ENCODE data around the gene VDR.

The VDR gene

DNA sequence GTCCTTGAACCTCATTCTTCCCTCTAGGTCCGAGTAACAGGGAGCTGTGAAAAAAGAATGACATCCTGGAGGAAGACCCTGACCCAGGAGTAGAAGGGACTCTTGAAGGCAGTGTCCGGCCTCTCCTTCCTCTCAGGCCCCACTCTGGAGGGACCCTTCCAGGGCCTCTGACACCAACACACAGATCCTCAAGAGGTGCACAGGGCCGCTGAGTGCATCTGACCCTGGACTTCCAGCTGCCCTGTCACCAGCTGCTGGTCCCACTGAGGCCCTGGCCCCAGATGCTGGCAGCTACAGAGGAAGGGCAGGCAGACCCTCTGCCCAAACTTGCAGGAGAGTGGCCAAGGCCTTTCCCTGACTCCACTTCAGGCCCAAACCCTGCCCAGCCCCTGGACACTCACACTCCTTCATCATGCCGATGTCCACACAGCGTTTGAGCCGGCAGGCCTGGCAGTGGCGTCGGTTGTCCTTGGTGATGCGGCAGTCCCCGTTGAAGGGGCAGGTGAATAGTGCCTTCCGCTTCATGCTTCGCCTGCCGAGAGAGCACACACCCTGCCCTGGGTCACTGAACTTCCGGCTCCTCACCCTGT, 40.1 kb downstream of the VDR start:
- peak; percentile 58 for DNase-seq

DNA sequence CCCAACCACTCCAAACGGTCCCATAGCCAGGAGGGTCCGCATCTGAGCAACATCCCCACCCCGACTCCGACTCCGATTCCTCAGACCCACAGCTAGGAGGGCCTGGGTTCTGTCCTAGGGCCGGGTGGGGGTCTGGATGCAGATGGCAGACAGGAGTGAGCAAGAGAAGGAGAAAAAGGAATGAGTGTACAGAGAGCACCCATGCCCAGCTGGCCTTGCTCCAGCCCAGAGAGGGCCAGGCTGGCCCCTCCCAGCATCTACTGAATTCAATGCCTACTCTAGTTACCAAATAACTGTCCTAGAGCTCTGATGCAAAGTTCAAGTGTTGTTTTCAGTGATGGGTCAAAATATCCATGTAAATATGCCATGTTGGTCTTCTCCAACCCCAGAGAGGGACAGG, 40.8 kb downstream of the VDR start:
- peak; percentile 47 for DNase-seq

DNA sequence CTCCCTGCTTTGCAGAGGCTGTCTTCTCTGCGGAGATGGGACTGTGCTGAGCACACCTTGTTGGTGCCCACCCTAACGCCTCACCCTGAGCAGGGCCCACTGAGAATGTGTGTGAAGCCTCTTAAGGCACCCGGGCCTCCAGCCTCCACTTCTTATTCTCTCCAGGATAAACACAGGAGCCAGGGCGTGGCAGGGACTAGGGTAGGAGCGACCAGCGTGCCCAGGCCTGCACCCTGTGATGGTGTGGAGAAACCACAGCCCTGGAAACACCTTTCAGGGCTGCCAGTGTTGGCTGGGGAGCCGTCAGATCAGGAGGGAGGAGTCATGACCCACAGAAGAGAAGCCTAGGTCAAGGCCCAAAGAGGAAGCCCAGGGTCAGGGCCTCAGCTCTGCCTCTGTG, 41.3 kb downstream of the VDR start:
- DNase-seq = peak; percentile 56

- peak; percentile 62 for DNase-seq
These were observed 41.9 kb downstream of the VDR start for GRCh38 chr12:47862881-47863280.

DNA sequence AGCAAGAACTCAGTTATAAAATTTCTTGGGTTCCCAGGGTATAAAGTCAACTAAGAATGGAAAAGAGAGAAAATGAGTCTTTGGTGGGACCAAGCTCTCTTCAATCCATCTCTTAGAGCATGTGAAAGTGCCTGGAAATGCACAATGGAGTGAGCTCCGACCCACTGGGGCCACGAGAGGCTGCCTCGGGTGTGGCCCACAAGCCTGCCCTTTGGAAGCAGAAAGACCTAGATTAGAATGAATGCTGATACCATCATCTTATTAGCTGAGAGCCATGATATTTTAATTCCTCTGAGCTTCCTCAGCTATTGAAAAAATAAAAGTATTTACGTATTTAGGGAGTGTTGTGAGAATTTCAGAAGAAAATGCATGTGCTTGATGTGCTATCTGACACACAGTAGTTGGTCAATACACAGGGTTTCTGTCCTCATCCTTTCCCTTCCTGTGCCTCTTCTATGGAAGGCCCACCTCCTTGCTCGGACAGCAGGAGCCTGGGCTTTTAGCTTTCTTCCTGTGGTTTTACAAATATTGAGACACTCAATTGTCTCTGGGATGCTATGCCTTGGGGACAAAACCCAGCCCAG, 42.5 kb downstream of the VDR start:
- no peak for DNase-seq

GRCh38 chr12:47860873-47861272, 43.9 kb downstream of the VDR start:
- peak; percentile 19 for DNase-seq

- peak; percentile 66 for DNase-seq
These were observed 44.4 kb downstream of the VDR start for GRCh38 chr12:47860279-47860841.

DNA sequence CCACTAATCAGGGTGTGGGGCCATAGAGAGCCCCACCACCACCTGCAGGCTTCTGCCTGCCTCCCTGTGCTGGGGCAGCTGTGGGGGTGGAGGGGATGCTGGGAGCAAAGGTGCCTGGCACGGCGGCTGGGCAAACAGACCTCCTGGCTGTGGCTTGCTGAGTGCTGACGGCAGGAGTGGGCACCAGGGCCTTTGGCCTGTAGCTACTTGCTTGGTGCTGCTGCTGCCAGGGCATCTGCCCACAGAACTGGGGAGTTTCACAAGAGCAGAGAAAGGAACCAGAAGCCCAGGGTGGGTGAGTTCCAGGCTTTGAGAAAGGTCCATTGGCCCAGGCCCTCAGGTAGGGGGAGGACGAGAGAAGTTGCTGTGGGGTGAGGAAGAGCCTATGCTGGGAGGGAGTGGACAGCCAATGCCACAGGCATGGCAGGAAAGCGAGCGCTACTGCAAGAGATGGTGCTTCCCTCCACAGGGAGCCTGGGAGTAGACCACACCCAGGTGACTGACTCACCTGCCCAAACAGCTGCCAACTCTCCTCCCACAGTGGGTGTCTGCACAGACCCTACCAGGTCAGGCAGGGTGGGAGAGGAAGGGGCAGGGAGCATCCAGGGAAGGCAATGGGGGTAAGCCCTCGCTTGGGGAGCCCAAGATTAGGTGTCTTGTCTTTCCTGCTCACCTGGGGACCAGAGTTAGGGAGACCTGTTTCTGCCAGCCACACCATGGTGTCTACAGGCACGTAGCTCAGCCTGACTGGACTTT, 46.1 kb downstream of the VDR start:
- DNase-seq = peak; percentile 56

DNA sequence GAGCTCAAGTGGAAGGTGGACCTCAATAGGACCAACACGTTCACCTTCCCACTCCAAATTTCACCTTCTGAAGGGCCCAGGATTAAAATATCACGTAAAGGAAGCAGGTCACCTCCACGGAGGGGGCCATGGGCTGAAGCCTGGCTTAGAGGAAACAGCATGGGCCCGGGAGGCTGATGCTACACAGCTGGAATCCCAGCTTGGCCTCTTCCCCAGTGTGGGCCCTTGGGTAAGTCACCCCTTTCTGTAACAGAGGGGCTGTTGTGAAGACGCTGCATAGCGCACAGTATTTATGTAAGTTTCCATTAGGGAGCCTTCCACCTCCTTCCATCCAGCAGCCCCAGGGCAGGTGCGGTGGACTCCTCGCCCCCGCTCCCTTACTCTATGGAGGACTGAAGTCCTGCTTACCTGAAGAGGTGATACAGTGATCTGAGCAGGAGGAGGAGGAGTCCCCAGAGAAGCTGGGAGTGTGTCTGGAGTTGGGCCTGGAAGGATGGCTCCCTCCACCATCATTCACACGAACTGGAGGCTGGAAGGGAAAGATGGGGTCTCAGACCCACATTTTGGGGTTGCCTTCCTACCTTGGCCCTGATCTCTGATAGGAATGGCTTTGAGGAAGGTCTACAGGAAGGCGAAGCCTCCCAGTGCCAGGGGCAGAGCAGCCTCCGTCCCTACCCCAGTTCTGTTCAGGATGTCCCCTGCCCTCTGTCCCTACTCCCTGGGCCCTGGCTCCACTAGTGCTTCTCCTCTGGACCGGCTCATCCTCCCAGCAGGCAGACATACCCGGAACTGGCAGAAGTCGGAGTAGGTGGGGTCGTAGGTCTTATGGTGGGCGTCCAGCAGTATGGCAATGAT, 47.8 kb downstream of the VDR start:
- peak; percentile 41 for DNase-seq

- DNase-seq = no peak
These were observed 48.7 kb downstream of the VDR start for GRCh38 chr12:47856094-47856493.

DNA sequence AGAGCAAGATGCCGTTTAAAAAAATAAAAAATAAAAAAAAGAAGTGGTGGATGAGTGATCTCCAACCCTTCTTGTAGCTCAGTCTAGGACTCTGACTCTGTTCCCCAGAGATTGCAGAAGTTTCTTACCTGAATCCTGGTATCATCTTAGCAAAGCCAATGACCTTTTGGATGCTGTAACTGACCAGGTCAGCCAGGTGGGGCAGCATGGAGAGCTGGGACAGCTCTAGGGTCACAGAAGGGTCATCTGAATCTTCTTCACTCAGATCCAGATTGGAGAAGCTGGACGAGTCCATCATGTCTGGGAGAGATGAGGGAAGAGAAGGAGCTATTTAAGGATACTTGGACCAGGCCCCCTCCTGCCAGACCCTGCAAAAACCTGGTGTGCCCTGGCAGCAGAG, 49.3 kb downstream of the VDR start:
- DNase-seq = peak; percentile 36

- peak; percentile 33 for DNase-seq
These were observed 50.3 kb downstream of the VDR start for GRCh38 chr12:47854531-47854930.

DNA sequence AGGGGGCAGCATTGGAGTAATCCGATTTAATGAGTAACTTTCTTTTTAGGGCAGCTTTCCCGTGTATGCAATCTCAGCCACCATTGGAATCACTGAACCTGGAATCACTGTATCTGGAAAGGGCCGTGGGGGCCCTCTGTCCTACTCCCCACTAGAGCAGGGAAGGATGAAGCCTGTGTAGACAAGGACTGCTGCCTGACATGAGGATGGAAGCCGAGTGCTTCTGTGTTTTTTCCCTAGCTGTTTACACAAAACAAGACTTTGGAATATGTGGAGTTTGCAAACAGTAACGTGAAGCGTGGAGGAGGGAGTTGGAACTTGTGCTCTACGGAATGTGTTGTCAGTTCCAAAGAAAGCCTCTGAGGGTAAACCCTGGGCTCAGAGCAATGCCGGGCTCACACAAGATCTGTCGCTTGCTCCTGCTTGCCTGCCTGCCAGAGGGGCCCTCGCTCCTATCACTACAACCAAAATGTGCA, 52.7 kb downstream of the VDR start:
- DNase-seq = peak; percentile 41

DNA sequence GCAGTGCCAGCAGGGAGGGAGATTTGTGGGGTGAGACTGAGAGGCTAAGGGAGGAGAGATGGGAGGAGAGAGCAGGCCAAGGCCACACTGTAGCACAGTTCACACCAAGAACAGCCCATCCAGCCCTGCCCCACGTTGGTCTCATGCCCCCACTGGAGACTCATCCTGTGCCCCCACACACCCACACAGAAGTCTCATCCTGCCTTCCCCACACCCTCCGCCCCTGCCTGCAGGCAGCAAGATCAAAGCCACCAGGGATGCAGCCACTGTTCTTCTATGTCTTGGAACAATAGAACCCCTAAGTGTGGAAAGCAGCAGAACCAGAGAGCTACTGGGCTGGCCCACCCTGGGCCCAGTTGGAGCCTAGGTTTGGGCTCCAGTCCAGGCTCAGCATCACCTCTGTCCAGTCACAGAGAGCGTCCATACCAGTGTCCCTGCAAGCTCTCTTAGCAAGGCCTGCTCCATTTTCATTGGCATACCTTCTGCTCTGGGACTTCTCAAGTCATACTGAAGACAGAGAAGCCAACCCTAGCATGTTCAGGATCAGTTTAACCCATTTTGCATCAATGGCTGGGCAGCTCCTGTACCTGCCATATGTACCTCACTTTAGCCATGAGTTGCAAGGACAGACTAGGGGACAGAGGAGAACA, 53.4 kb downstream of the VDR start:
- DNase-seq = peak; percentile 44

DNA sequence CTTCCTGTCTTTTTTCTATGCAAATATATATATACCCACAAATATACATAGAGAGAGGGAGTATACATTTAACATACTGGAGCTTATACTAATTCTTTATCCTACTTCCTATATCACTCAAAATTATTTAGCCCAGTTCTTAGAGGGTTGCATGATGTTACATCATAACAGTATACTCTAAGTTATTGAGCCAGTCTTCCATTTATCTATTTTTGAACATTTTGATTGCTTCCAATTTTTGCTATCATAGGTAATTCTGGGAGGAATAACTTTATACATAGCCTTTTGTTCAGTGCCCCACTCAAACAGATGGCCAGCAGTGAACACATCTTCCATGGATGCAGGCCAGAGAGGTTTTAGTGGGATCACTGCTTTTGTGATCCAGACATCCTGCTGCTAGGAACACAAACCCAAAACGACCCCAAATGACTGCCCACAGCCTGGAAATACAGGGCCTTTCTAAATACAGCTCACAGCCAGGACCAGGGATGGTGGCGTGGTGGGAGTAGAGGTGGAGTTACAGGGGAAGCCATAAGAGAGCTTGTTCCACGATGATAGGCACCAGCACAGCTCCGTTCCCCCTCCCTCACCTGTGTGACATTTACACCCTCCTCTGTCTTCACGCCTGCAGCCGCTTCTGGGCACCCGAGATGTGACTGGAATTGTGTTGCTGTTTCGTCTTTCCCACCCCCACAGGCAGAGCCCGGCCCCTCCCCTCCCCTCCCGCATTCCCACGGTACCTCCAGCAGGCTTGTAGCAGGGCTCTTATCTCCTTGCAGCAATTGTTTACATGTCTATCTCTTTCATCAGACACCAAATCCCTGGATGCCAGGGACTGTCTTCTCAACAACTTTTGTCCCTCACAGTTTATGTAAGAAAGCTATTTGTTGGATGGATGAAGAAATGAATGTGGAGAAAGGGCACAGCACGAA, 54.4 kb downstream of the VDR start:
- peak; percentile 10 for DNase-seq

DNA sequence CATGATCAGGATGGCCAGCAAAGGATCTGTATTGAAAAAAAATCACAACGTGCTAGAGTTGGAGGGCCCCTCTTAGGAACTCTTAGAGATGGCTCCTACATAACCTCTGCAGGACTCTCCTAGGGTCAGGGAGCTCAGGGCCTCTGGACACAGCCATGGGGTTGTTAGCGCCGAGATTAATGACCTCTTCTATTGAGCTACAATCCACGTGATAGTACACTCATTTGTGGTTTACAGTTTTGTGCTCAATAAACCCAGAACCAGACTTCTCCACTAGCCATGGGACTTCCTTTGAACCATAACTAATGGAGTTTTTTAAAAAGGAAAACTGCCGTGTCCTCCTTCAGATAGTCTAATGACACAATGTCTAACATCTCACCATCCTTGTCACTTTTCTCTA, 55.5 kb downstream of the VDR start:
- DNase-seq = no peak

- no peak for DNase-seq
These were observed 55.9 kb downstream of the VDR start for GRCh38 chr12:47848853-47849252.

DNA sequence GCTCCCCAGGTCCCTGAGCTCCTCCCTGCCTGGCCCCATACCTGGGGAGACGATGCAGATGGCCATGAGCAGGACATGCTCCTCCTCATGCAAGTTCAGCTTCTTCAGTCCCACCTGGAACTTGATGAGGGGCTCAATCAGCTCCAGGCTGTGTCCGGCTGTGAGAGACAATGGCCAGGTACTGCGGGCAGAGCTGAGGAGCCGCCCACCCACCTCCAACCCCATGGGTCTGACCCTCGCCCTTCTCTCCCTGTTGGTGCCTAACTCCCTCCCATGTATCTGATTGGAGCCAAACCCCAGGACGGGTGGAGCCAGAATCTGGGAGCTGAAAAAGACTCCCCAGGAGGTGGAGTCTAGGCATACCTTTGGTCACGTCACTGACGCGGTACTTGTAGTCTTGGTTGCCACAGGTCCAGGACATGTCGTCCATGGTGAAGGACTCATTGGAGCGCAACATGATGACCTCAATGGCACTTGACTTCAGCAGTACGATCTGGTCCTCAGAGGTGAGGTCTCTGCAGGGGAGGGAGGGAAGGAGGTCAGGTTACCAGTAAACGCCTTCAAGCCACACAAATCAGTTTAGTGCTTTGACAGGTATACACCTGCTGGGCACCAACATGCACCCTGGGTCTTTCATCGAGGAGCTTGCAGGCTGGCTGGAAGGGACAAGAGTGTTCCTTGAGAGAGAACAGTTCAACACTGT, 58.3 kb downstream of the VDR start:
- no peak for DNase-seq

- no peak for DNase-seq
These were observed 59.7 kb downstream of the VDR start for GRCh38 chr12:47845081-47845480.

- no peak for DNase-seq
These were observed 60.4 kb downstream of the VDR start for GRCh38 chr12:47844264-47845019.
